HCT116 (cell line): Measurements from ENCODE around the gene MLH3. TPM values are rescaled to one million over a fixed set of nuclear protein-coding genes. Genes with fewer than 3 reads are reported as not detected.

Experiments used
- ATAC-seq: fragments of 200-7000 bp; cut with Tn5 transposase; 2 replicates; pipeline ENCODE4 v1.9.1; 2020; ENCODE audit warnings: mild to moderate bottlenecking, moderate library complexity
- BruUV-seq: library from RNA; stranded (reverse); fragments of 400-500 nt; replicated peaks from 2 replicates; lab custom pipeline; 2021; lab: Mats Ljungman, UMichigan
- CTCF ChIA-PET: fragments of 300-600 bp; sonication (Branson Sonifier 250); formaldehyde crosslinking; loops from one replicate; lab custom pipeline; 2021; ENCODE audit warnings: antibody characterized with exemption; lab: Charles Lee
- POLR2A ChIA-PET: fragments of 300-600, 350-600 bp; sonication (Branson Sonifier 250); formaldehyde crosslinking; loops from one replicate; lab custom pipeline; 2021; ENCODE audit warnings: antibody characterized with exemption; lab: Charles Lee
- RAD21 ChIA-PET, 2 experiments: fragments of 300-600 bp; sonication (Branson Sonifier 250); formaldehyde crosslinking; loops; one replicate each; lab custom pipeline; 2023; ENCODE audit warnings: low total read pairs in 2 of 2; ENCODE audit not compliant: uncharacterized antibody in 2 of 2, unreplicated experiment in 2 of 2, low non-redundant PET in 1 of 2; lab: Charles Lee
- DNase-seq: peaks from one replicate; pipeline ENCODE4 v3.0.0-alpha.2; 2010; ENCODE audit warnings: low read depth, low spot score
- H2AFZ ChIP-seq: fragments of 200-600 bp; shearing (Covaris generic), sonication (generic); 2 replicates; pipeline ENCODE4 v1.6.1; 2017; ENCODE audit warnings: low read depth, mixed run types, mixed read lengths, antibody characterized with exemption, low read length; ENCODE audit not compliant: poor library complexity, severe bottlenecking
- H3K27ac ChIP-seq: 2 replicates; pipeline ENCODE4 v1.5.1; 2012; ENCODE audit warnings: low read depth, low read length
- H3K27me3 ChIP-seq: fragments of 200-600 bp; sonication (generic); 2 replicates; pipeline ENCODE4 v1.6.1; 2016; ENCODE audit warnings: mixed run types, low read length, mixed read lengths; ENCODE audit not compliant: insufficient read depth
- H3K36me3 ChIP-seq, 2 experiments: fragments of 200-500 bp in 1 of 2; fragments of 200-600 bp in 1 of 2; sonication (Bioruptor generic) in 1 of 2; sonication (generic) in 1 of 2; 2 replicates each; pipeline versions ENCODE4 v1.5.1 to v1.6.1; 2014 to 2016; ENCODE audit warnings: low read length in 2 of 2, inconsistent platforms in 1 of 2, mixed read lengths in 1 of 2, mixed run types in 1 of 2; ENCODE audit not compliant: insufficient read depth in 2 of 2, control insufficient read depth in 1 of 2
- H3K4me1 ChIP-seq, 2 experiments: fragments of 200-600 bp in 1 of 2; sonication (generic) in 1 of 2; 2 replicates each; pipeline versions ENCODE4 v1.5.1 to v1.6.1; 2012 to 2017; ENCODE audit warnings: low read length in 2 of 2, inconsistent platforms in 1 of 2, mild to moderate bottlenecking in 1 of 2, mixed read lengths in 1 of 2, mixed run types in 1 of 2, moderate library complexity in 1 of 2; ENCODE audit not compliant: insufficient read depth in 2 of 2, control insufficient read depth in 1 of 2
- H3K4me2 ChIP-seq: fragments of 200-600 bp; sonication (generic); 2 replicates; pipeline ENCODE4 v1.6.1; 2017; ENCODE audit warnings: mixed run types, low read length, mixed read lengths
- H3K4me3 ChIP-seq, 2 experiments: fragments of 200-600 bp in 1 of 2; sonication (generic) in 1 of 2; replicated peaks in 1 of 2; 2 replicates each; pipeline ENCODE4 v1.5.1; 2011 to 2016; ENCODE audit warnings: low read length in 2 of 2, control low read depth in 1 of 2, low read depth in 1 of 2, mild to moderate bottlenecking in 1 of 2, mixed read lengths in 1 of 2, mixed run types in 1 of 2
- H3K79me2 ChIP-seq: fragments of 200-600 bp; sonication (generic); 2 replicates; pipeline ENCODE4 v1.6.1; 2017; ENCODE audit warnings: mild to moderate bottlenecking, mixed run types, low read length, moderate library complexity, mixed read lengths; ENCODE audit not compliant: insufficient read depth
- H3K9ac ChIP-seq: fragments of 200-600 bp; sonication (generic); 2 replicates; pipeline ENCODE4 v1.6.1; 2016; ENCODE audit warnings: low read length, mixed read lengths
- H3K9me2 ChIP-seq: fragments of 200-600 bp; sonication (generic), shearing (Covaris generic); 2 replicates; pipeline ENCODE4 v1.6.1; 2017; ENCODE audit warnings: mixed run types, mild to moderate bottlenecking, moderate library complexity; ENCODE audit not compliant: insufficient read depth
- H3K9me3 ChIP-seq, 2 experiments: fragments of 200-500 bp in 1 of 2; fragments of 200-600 bp in 1 of 2; sonication (Bioruptor generic) in 1 of 2; sonication (generic) in 1 of 2; 2 replicates each; pipeline ENCODE4 v1.6.1; 2014 to 2017; ENCODE audit warnings: low read length in 2 of 2, mixed read lengths in 2 of 2, inconsistent platforms in 1 of 2, low read depth in 1 of 2, mild to moderate bottlenecking in 1 of 2, mixed run types in 1 of 2, moderate library complexity in 1 of 2; ENCODE audit not compliant: control insufficient read depth in 1 of 2, insufficient read depth in 1 of 2
- H4K20me1 ChIP-seq: fragments of 200-600 bp; sonication (generic), shearing (Covaris generic); 2 replicates; pipeline ENCODE4 v1.6.1; 2017; ENCODE audit warnings: mixed run types, mild to moderate bottlenecking, moderate library complexity; ENCODE audit not compliant: insufficient read depth
- CBX3 ChIP-seq: IDR thresholded peaks from 2 replicates; pipeline ENCODE4 v1.6.1; 2012; ENCODE audit warnings: low read depth
- CEBPB ChIP-seq: IDR thresholded peaks from 2 replicates; pipeline ENCODE4 v1.6.1; 2012; ENCODE audit warnings: low read depth
- EZH2phosphoT487 ChIP-seq: fragments of 200-600 bp; IDR thresholded peaks from 2 replicates; pipeline ENCODE4 v1.6.1; 2018; ENCODE audit warnings: antibody characterized with exemption, borderline replicate concordance
- JUND ChIP-seq: IDR thresholded peaks from 2 replicates; pipeline ENCODE4 v1.6.1; 2012
- POLR2AphosphoS5 ChIP-seq: IDR thresholded peaks from 2 replicates; pipeline ENCODE4 v1.6.1; 2011; ENCODE audit warnings: mild to moderate bottlenecking, low read depth, low read length, moderate library complexity
- SP1 ChIP-seq: IDR thresholded peaks from 2 replicates; pipeline ENCODE4 v1.6.1; 2012; ENCODE audit warnings: low read depth
- YY1 ChIP-seq: IDR thresholded peaks from 2 replicates; pipeline ENCODE4 v1.6.1; 2011; ENCODE audit warnings: low read length, low read depth, moderate library complexity, mild to moderate bottlenecking; ENCODE audit not compliant: insufficient replicate concordance; ENCODE audit errors: extremely low read depth
- intact Hi-C: fragments of 100-400 bp; cut with micrococcal nuclease; formaldehyde crosslinking; loops from 2 replicates; pipeline ENCODE4 v1.10.0; 2022
- total RNA-seq: library from RNA; stranded (reverse); gene quantifications from one replicate; pipeline ENCODE4 v1.2.1, GENCODE V29; 2021; ENCODE audit not compliant: unreplicated experiment

MLH3 gene
- total RNA-seq, 1 experiment from 2014 or later = 14.7 TPM

DNA sequence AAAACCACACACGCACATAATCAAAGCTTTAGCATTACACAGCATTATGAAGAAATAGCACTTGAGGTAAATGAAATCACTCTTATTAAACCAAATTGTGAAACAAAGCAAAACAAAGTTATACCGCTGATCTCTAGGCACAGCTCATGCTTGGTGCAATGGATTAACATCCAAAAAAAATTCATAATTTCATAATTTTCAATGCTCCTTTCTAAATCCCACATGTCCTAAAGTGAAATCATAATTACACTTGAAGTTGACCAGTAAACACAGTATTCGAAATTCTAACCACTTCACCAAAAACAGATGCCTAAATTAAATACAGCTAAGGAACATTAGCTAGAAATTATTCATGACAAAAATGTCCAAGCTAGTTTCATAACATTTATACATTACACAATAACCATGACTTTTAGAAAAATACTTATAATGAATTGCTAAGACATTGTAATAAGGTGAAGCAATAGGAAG is 1.5 kb downstream of the MLH3 start:
- H3K4me2 ChIP-seq = no peak overlapping the region
- CTCF ChIA-PET = no interaction called here
- peaks cover 0 to 16% of the 10 kb centered on the region in 2 experiments; a peak in 3 of 4 replicates for H3K4me1 ChIP-seq
- H4K20me1 ChIP-seq = no peaks in the 10 kb centered on the region
- intact Hi-C loops = no loop called here
- BruUV-seq = TSS peak; percentile 39
- TF ChIP-seq CEBPB (no peak), JUND (no peak), YY1 (no peak), POLR2AphosphoS5 (no peak)
- peaks cover 14% of the 10 kb centered on the region for H3K79me2 ChIP-seq
- no peaks in the 10 kb centered on the region for H3K9me3 ChIP-seq
- H3K4me3 ChIP-seq = no peak overlapping the region
- peaks cover 0 to 7% of the 10 kb centered on the region in 2 experiments; a peak in 2 of 4 replicates for H3K36me3 ChIP-seq
- no peak for ATAC-seq
- H3K9me2 ChIP-seq = no peaks in the 10 kb centered on the region
- RAD21 ChIA-PET = no interaction called here
- no peak overlapping the region for H2AFZ ChIP-seq
- H3K9ac ChIP-seq = no peak overlapping the region
- H3K27ac ChIP-seq = no peak overlapping the region
- POLR2A ChIA-PET = interaction anchor here (1.4 kb wide), 1 partner anchor 20 kb away, joined by 3 read pairs; the partner anchor contains the start of gene ZC2HC1C
- no peaks in the 10 kb centered on the region for H3K27me3 ChIP-seq
- DNase-seq = no peak

DNA sequence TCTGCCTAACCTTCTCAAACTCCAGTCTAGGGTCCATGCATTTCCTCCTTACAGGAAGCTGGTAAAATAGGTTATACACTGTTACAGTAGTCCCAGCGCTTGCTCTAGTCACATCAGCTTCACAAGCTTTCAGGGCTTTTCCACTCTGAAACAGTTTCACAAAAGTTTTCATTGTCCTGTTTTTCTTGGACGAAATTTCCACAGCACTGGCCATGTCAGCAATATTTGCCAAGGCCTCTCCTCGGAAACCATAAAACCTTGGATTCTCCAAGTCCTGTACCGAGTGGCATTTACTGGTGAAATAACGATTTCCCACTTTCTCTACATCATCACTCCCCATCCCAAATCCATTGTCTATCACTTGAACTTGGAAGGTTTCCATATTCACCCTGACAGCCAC is 2.1 kb downstream of the MLH3 start:
- Histone ChIP-seq H3K9ac (no peak overlapping the region), H3K27me3 (no peaks in the 10 kb centered on the region), H3K4me2 (no peak overlapping the region), H3K9me3 (no peaks in the 10 kb centered on the region), H3K9me2 (no peaks in the 10 kb centered on the region), H3K36me3 (peaks cover 0 to 7% of the 10 kb centered on the region in 2 experiments; a peak in 2 of 4 replicates), H3K27ac (no peak overlapping the region), H3K79me2 (peaks cover 14% of the 10 kb centered on the region), H3K4me1 (peaks cover 0 to 16% of the 10 kb centered on the region in 2 experiments; a peak in 3 of 4 replicates), H4K20me1 (no peaks in the 10 kb centered on the region), H3K4me3 (no peak overlapping the region), H2AFZ (no peak overlapping the region)
- BruUV-seq = no TSS peak
- TF ChIP-seq CBX3 (no peak), SP1 (no peak), JUND (no peak), EZH2phosphoT487 (no peak)
- ChIA-PET POLR2A (interaction anchor here (1.4 kb wide), 1 partner anchor 20 kb away, joined by 3 read pairs; the partner anchor contains the start of gene ZC2HC1C), CTCF (no interaction called here), RAD21 (no interaction called here)
- ATAC-seq (no peak), DNase-seq (no peak)
- intact Hi-C loops = no loop called here
